NCI-H2196 (cell line): ENCODE data around the gene PKP4.

Experiments used
- DNase-seq: peaks from one replicate; lab custom pipeline; 2025; ENCODE audit not compliant: unreplicated experiment; lab: John Stamatoyannopoulos, UW

PKP4 gene

GRCh38 chr2:158644139-158644538, 187.4 kb downstream of the PKP4 start:
- no peak for DNase-seq

GRCh38 chr2:158645299-158645698, 188.5 kb downstream of the PKP4 start:
- no peak for DNase-seq

GRCh38 chr2:158647436-158648231, 190.9 kb downstream of the PKP4 start:
- DNase-seq = no peak

GRCh38 chr2:158649846-158650245, 193.1 kb downstream of the PKP4 start:
- DNase-seq = no peak

- no peak for DNase-seq
Observed at GRCh38 chr2:158650646-158651357, 194.1 kb downstream of the PKP4 start.

- no peak for DNase-seq
Observed at GRCh38 chr2:158651358-158652057, 194.8 kb downstream of the PKP4 start.

GRCh38 chr2:158655628-158656027, 198.9 kb downstream of the PKP4 start:
- DNase-seq = no peak

GRCh38 chr2:158656492-158657229, 199.9 kb downstream of the PKP4 start:
- DNase-seq = no peak

- no peak for DNase-seq
Observed at GRCh38 chr2:158658396-158658795, 201.6 kb downstream of the PKP4 start.

GRCh38 chr2:158659483-158659882, 202.7 kb downstream of the PKP4 start:
- DNase-seq = no peak

- DNase-seq = no peak
Observed at GRCh38 chr2:158661231-158661630, 204.5 kb downstream of the PKP4 start.

- DNase-seq = no peak
Observed at GRCh38 chr2:158662421-158662820, 205.7 kb downstream of the PKP4 start.

GRCh38 chr2:158663796-158664195, 207.0 kb downstream of the PKP4 start:
- no peak for DNase-seq

GRCh38 chr2:158664987-158665386, 208.2 kb downstream of the PKP4 start:
- DNase-seq = no peak

GRCh38 chr2:158665536-158666302, 209.0 kb downstream of the PKP4 start:
- no peak for DNase-seq

- no peak for DNase-seq
Observed at GRCh38 chr2:158666969-158667368, 210.2 kb downstream of the PKP4 start.

- DNase-seq = no peak
Observed at GRCh38 chr2:158667586-158667985, 210.8 kb downstream of the PKP4 start.

- DNase-seq = no peak
Observed at GRCh38 chr2:158668001-158668765, 211.4 kb downstream of the PKP4 start.

GRCh38 chr2:158670292-158670691, 213.5 kb downstream of the PKP4 start:
- DNase-seq = no peak
